Activated CD4-positive, alpha-beta T cell treated with anti-CD3 and anti-CD28 coated beads, Interleukin-2, amount 50 U/mL, for 1 hour (primary cell): ENCODE measurements around the gene PRAME.
"Not testable (repeated sequence)": the region's sequence is repeated elsewhere in the genome, so short reads cannot be mapped to it uniquely, and the experiment has no call there.

Experiments used
- DNase-seq: peaks from one replicate; pipeline ENCODE4 v3.0.0-alpha.2; 2020

The PRAME gene, protein sequence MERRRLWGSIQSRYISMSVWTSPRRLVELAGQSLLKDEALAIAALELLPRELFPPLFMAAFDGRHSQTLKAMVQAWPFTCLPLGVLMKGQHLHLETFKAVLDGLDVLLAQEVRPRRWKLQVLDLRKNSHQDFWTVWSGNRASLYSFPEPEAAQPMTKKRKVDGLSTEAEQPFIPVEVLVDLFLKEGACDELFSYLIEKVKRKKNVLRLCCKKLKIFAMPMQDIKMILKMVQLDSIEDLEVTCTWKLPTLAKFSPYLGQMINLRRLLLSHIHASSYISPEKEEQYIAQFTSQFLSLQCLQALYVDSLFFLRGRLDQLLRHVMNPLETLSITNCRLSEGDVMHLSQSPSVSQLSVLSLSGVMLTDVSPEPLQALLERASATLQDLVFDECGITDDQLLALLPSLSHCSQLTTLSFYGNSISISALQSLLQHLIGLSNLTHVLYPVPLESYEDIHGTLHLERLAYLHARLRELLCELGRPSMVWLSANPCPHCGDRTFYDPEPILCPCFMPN

GRCh38 chr22:22558972-22559603 lies at the start of gene PRAME:
Gene PRAME (minus strand): TSS chr22:22559265. CDS start chr22:22556832, 2,433 bp downstream.
- peak; percentile 65 for DNase-seq

GRCh38 chr22:22608022-22608421 lies 49.0 kb upstream of the PRAME start:
- not testable (repeated sequence) for DNase-seq

- DNase-seq, result no peak
These were observed 46.0 kb upstream of the PRAME start for GRCh38 chr22:22605074-22605404.

- no peak for DNase-seq
These were observed 45.4 kb upstream of the PRAME start for GRCh38 chr22:22604326-22605073.

- no peak for DNase-seq
These were observed 44.4 kb upstream of the PRAME start for GRCh38 chr22:22603470-22603947.

DNA sequence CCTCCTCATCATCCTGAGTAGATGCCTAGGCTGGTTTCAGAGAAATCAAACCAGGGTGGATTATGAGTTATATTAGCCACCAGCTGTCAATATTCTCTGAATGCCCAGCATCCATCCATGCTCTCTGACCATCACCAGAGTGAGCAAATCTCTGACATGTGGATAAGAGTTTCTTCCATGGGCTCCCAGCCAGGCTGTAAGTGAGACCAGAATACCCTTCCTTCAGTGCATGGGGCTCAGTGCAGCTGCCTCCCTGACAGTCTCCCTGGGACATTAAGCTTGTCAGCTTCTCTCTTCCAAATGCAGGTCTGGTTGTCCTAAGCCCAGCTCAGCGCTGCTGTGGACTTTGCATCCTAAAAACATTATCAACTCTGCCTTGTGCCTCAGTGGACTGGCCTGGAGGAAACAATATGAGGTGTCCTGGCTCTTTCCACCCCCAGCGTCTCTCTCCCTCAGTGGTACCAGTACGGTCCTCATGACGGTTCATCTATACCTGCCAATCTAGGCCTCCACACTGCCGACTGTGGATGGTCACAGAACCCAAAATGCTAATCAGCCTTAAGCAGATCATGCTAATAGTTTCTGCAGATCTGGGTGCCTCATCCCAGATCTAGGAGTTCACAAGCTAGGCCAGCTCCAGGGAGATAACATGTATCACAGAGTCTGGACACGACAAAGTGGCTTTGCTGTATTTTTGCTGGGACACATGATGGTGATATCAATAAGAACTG lies 41.6 kb upstream of the PRAME start:
- no peak for DNase-seq

- DNase-seq, result no peak
These were observed 40.2 kb upstream of the PRAME start for GRCh38 chr22:22599248-22599647.

DNA sequence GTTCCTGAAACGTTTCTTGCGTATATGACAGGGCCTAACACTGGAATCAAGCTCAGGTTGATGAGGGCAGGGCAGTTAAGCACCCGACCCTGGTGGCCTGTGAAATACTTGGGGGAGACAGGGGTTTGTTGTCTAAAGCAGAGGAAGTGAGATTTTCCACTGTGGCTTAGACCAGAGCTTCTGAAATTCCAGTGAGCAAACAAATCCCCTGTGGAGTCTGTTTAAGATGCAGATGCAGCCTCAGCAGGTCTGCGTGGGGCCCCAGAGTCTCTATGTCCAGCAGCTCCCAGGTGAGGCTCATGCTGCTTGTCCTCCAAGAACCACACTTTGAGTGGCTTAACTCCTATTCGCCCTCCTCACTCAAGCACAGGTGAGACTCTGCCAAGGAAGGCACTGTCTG lies 39.1 kb upstream of the PRAME start:
- no peak for DNase-seq

GRCh38 chr22:22595001-22595835 lies 36.2 kb upstream of the PRAME start:
- DNase-seq, result no peak

DNA sequence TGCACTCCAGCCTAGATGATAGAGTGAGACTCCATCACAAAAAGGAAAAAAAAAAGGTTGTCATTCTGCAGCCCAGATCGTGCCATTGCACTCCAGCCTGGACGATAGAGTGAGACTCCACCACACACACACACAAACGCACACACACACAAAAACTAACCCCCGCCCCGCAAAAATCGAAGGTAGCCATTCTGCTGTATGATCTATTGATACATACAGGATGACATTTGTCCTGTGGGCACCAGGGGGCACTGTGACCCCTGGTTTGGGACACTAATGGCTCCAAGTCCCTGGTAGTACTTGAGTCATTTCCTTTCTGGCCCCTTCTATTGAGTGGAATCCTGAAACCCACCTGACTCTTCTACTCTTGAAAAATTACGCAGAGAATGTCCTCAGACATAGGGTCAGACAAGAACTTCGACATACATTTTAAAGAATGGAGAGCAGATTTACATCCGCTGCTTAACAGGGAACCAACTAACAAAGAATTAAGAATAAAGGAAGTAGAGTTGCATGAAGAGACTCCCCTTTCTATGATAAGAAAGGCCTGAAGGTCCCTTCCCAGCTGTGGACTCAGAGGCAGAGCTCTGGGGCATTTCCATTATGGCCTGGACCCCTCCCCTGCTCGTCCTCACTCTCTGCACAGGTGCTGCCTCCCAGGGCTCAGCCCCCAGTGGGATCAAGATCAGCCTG lies 35.0 kb upstream of the PRAME start:
- peak; percentile 43 for DNase-seq

DNA sequence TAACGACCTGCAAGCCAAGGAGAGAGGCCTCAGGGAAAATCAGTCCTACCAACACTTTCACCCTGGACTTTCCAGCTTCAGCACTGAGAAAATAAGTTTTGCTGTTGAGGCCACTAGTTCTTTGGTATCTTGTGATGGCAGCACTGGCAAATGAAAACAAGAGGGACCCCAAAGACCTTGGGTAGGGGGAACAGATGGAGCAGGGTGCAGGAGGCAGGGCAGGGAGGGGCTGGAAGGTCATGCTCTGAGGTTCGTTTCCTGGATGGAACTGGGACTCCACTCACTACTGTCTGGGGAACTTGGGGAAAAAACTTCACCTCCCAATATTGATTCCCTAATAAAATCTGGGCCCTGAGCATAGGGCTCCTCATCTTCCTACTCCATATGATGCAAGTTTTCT lies 34.2 kb upstream of the PRAME start:
- no peak for DNase-seq

- no peak for DNase-seq
These were observed 32.6 kb upstream of the PRAME start for GRCh38 chr22:22591348-22592299.

- DNase-seq, result no peak
These were observed 31.2 kb upstream of the PRAME start for GRCh38 chr22:22590136-22590891.

DNA sequence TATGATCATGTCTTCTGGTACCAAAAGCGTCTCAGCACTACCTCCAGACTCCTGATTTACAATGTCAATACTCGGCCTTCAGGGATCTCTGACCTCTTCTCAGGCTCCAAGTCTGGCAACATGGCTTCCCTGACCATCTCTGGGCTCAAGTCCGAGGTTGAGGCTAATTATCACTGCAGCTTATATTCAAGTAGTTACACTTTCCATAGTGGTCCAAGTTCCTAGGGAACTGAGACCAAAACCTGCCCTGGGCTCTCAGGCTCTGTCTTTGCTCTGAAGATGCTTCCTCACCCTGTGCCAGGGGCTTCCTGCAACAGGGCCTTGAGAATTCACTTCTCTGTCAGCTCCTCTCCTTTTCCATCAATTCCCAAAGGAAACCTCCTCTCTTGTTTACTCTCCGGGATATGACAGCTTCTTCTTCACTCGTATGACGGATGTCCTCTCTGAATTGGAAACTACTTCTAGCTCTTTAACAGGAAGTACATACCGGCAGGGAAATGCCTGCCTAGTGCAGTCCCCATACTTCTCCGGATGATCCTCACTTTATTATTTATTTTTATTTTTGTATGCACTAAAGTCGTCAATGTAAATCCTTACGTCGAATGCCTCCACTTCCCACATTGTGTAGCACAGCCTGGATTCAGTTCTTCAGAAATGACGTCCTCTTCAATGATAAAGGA lies 29.6 kb upstream of the PRAME start:
- no peak for DNase-seq

GRCh38 chr22:22587577-22588188 lies 28.6 kb upstream of the PRAME start:
- no peak for DNase-seq

- no peak for DNase-seq
These were observed 25.7 kb upstream of the PRAME start for GRCh38 chr22:22584722-22585121.

GRCh38 chr22:22583030-22583429 lies 24.0 kb upstream of the PRAME start:
- DNase-seq, result no peak

DNA sequence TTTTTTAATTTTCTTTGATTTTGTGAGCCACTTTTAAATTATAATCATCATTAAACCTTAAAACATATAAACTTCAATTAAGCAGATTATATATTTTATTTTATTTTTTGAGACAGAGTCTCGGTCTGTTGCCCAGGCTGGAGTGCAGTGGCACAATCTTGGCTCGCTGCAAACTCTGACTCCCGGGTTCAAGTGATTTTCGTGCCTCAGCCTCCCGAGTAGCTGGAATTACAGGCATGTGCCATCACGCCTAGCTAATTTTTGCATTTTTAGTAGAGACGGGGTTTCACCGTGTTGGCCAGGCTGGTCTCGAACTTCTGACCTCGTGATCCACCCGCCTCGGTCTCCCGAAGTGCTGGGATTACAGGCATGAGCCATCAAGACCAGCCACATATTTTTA lies 22.5 kb upstream of the PRAME start:
- not testable (repeated sequence) for DNase-seq
